SU-DHL-6 (cell line): Measurements from ENCODE around the gene PPCDC.
"Not testable (repeated sequence)": the region's sequence is repeated elsewhere in the genome, so short reads cannot be mapped to it uniquely, and the experiment has no call there.

Experiments used
- EZH2phosphoT487 ChIP-seq: fragments of 200-600 bp; sonication (generic), shearing (Covaris generic); conservative IDR thresholded peaks from 2 replicates; pipeline ENCODE4 v1.6.1; 2018; ENCODE audit warnings: mild to moderate bottlenecking, antibody characterized with exemption, low read length, moderate library complexity, mixed read lengths
- TF ChIP-seq, protein P1 (sequence below): fragments of 200-600 bp; sonication (generic); IDR thresholded peaks from one replicate; pipeline ENCODE4 v1.5.1; 2017; ENCODE audit warnings: antibody characterized with exemption, mild to moderate bottlenecking, low read length, moderate library complexity; ENCODE audit not compliant: insufficient read depth, poor library complexity, severe bottlenecking

DNA sequence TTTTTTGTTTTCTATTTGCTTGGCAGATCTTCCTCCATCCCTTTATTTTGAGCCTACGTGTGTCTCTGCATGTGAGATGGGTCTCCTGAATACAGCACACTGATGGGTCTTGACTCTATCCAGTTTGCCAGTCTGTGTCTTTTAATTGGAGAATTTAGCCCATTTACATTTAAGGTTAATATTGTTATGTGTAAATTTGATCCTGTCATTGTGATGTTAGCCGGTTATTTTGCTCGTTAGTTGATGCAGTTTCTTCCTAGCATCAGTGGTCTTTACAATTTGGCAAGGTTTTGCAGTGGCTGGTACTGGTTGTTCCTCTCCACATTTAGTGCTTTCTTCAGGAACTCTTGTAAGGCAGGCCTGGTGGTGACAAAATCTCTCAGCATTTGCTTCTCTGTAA, 62.3 kb downstream of the PPCDC start:
- TF ChIP-seq, protein P1, sequence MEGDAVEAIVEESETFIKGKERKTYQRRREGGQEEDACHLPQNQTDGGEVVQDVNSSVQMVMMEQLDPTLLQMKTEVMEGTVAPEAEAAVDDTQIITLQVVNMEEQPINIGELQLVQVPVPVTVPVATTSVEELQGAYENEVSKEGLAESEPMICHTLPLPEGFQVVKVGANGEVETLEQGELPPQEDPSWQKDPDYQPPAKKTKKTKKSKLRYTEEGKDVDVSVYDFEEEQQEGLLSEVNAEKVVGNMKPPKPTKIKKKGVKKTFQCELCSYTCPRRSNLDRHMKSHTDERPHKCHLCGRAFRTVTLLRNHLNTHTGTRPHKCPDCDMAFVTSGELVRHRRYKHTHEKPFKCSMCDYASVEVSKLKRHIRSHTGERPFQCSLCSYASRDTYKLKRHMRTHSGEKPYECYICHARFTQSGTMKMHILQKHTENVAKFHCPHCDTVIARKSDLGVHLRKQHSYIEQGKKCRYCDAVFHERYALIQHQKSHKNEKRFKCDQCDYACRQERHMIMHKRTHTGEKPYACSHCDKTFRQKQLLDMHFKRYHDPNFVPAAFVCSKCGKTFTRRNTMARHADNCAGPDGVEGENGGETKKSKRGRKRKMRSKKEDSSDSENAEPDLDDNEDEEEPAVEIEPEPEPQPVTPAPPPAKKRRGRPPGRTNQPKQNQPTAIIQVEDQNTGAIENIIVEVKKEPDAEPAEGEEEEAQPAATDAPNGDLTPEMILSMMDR, result not testable (repeated sequence)
- not testable (repeated sequence) for TF ChIP-seq EZH2phosphoT487
